Measurements from ENCODE around the gene AIFM3. TPM values are rescaled to one million over a fixed set of nuclear protein-coding genes. Genes with fewer than 3 reads are reported as not detected.

AIFM3 gene
- polyA plus RNA-seq, 1 donor from 2014 or later: 1.1 TPM

- Histone ChIP-seq H3K27me3 (ENCODE audit: insufficient read depth, low read depth, low read length) (no peaks in the 10 kb centered on the region), H3K4me2 (ENCODE audit: low read length) (peak overlapping the region; percentile 68), H3K9ac (ENCODE audit: low read length) (peak overlapping the region; percentile 87), H3K9me3 (ENCODE audit: low read length) (no peaks in the 10 kb centered on the region), H3F3A (ENCODE audit: insufficient read depth, low read length, poor library complexity, severe bottlenecking) (no peaks in the 10 kb centered on the region), H3K36me3 (ENCODE audit: insufficient read depth, low read length) (no peaks in the 10 kb centered on the region), H3K4me3 (ENCODE audit: low read length) (peak overlapping the region; percentile 69), H2AFZ (ENCODE audit: low read depth, low read length) (no peak overlapping the region), H3K9me2 (ENCODE audit: insufficient read depth, low read length) (no peaks in the 10 kb centered on the region), H4K20me1 (ENCODE audit: insufficient read depth) (no peaks in the 10 kb centered on the region), H3K79me2 (replicated peaks; ENCODE audit: insufficient read depth, low read length) (peaks cover 3% of the 10 kb centered on the region), H3K27ac (ENCODE audit: low read length) (no peak overlapping the region)
- TF ChIP-seq SMC3 (conservative IDR thresholded peaks at IDR 0.05; ENCODE audit: poor library complexity) (no peak), POLR2AphosphoS5 (IDR thresholded peaks at IDR 0.05) (no peak)
Observed at GRCh38 chr22:21000207-21000986, 33.3 kb downstream of the AIFM3 start.

- no peaks in the 10 kb centered on the region for H4K20me1 ChIP-seq (ENCODE audit: insufficient read depth)
- no peaks in the 10 kb centered on the region for H3K36me3 ChIP-seq (ENCODE audit: insufficient read depth, low read length)
- peak overlapping the region; percentile 68 for H2AFZ ChIP-seq (ENCODE audit: low read depth, low read length)
- peaks cover 3% of the 10 kb centered on the region for H3K79me2 ChIP-seq (replicated peaks; ENCODE audit: insufficient read depth, low read length)
- TF ChIP-seq SMC3 (conservative IDR thresholded peaks at IDR 0.05; ENCODE audit: poor library complexity) (no peak), REST (IDR thresholded peaks at IDR 0.05; ENCODE audit: borderline replicate concordance) (no peak), MXI1 (conservative IDR thresholded peaks at IDR 0.05; ENCODE audit: poor library complexity, severe bottlenecking) (no peak), POLR2AphosphoS5 (IDR thresholded peaks at IDR 0.05) (no peak), TAF1 (IDR thresholded peaks at IDR 0.05; ENCODE audit: low read depth) (no peak), RAD21 (conservative IDR thresholded peaks at IDR 0.05) (no peak), EZH2 (IDR thresholded peaks at IDR 0.05; ENCODE audit: borderline replicate concordance, insufficient read depth, low read length, poor library complexity, severe bottlenecking) (no peak), EP300 (conservative IDR thresholded peaks at IDR 0.05; ENCODE audit: poor library complexity, severe bottlenecking) (no peak), CTCF (IDR thresholded peaks at IDR 0.05; ENCODE audit: poor library complexity, severe bottlenecking) (no peak)
- H3K27me3 ChIP-seq (ENCODE audit: insufficient read depth, low read depth, low read length): no peaks in the 10 kb centered on the region
- peak overlapping the region; percentile 87 for H3K9ac ChIP-seq (ENCODE audit: low read length)
- no peaks in the 10 kb centered on the region for H3F3A ChIP-seq (ENCODE audit: insufficient read depth, low read length, poor library complexity, severe bottlenecking)
- peak overlapping the region; percentile 94 for H3K27ac ChIP-seq (ENCODE audit: low read length)
- H3K9me3 ChIP-seq (ENCODE audit: low read length): no peaks in the 10 kb centered on the region
- H3K4me2 ChIP-seq (ENCODE audit: low read length): peak overlapping the region; percentile 68
- H3K4me3 ChIP-seq (ENCODE audit: low read length): peak overlapping the region; percentile 69
- no peaks in the 10 kb centered on the region for H3K9me2 ChIP-seq (ENCODE audit: insufficient read depth, low read length)
Observed at GRCh38 chr22:21000987-21001600, 34.0 kb downstream of the AIFM3 start.

Measured in neural cell (in vitro differentiated cells).